Uterus (tissue), 4 donors: Measurements from ENCODE around the gene MEIS1. TPM values are rescaled to one million over a fixed set of nuclear protein-coding genes. Genes with fewer than 3 reads are reported as not detected.

ENCODE experiments used
- DNase-seq, 2 donors: peaks; one replicate each; pipeline ENCODE4 v3.0.0-alpha.2; 2019 to 2020
- H3K27ac ChIP-seq, 2 donors: fragments of 200-600 bp; sonication (generic); 1 replicate in 1 of 2; 2 replicates in 1 of 2; pipeline ENCODE4 v1.5.1; 2016 to 2018
- H3K27me3 ChIP-seq, 2 donors: fragments of 200-600 bp; sonication (generic); one replicate each; pipeline ENCODE4 v1.5.1; 2018 to 2019; ENCODE audit warnings: control low read depth in 1 of 2
- H3K36me3 ChIP-seq, 2 donors: fragments of 200-600 bp; sonication (generic); one replicate each; pipeline ENCODE4 v1.5.1; 2019; ENCODE audit warnings: control low read depth in 1 of 2
- H3K4me1 ChIP-seq, 2 donors: fragments of 200-600 bp; sonication (generic); one replicate each; pipeline ENCODE4 v1.5.1; 2018 to 2019; ENCODE audit warnings: control low read depth in 1 of 2
- H3K4me3 ChIP-seq, 2 donors: fragments of 200-600 bp; sonication (generic); 1 replicate in 1 of 2; 2 replicates in 1 of 2; pipeline ENCODE4 v1.5.1; 2018 to 2019; ENCODE audit warnings: mild to moderate bottlenecking in 1 of 2
- H3K9me3 ChIP-seq, 2 donors: fragments of 200-600 bp; sonication (generic); one replicate each; pipeline ENCODE4 v1.5.1; 2019; ENCODE audit warnings: control low read depth in 1 of 2
- POLR2A ChIP-seq, 2 donors: fragments of 450-650 bp; IDR thresholded peaks; one replicate each; pipeline ENCODE4 v1.6.1; 2016; ENCODE audit warnings: antibody characterized with exemption in 2 of 2, mild to moderate bottlenecking in 1 of 2, moderate library complexity in 1 of 2
- intact Hi-C: fragments of 100-400 bp; cut with DNase I; formaldehyde crosslinking; loops from one replicate; pipeline ENCODE4 v1.15.1; 2023; ENCODE audit warnings: low total_unique reads
- total RNA-seq, 4 donors: library from RNA; depleted of rRNA in 3 of 4; stranded (reverse); fragments of >200 nt in 3 of 4; gene quantifications; one replicate each; pipeline versions ENCODE4 v1.1.0 to v1.2.4, GENCODE V29; 2014 to 2023
- TF ChIP-seq, protein P1 (sequence below), 4 experiments: fragments of 200-600 bp in 2 of 4; fragments of 450-650 bp in 2 of 4; sonication (generic) in 2 of 4; IDR thresholded peaks; one replicate each; pipeline ENCODE4 v1.5.1; 2016 to 2019; ENCODE audit warnings: antibody characterized with exemption in 4 of 4, mild to moderate bottlenecking in 2 of 4, moderate library complexity in 1 of 4
- donor health status: DM: yes; HTN: yes; CAD: no.

Gene MEIS1
- total RNA-seq, 4 donors from 2014 or later, result 110 to 418 (median 233) TPM

GRCh38 chr2:66547118-66547517 is 112.2 kb downstream of the MEIS1 start:
- peak overlapping the region in 1 of 2 donors; percentile 4 for H3K27ac ChIP-seq
- H3K9me3 ChIP-seq, result no peaks in the 10 kb centered on the region
- no peaks in the 10 kb centered on the region for H3K27me3 ChIP-seq
- no peak overlapping the region for H3K4me3 ChIP-seq
- TF ChIP-seq, protein P1, sequence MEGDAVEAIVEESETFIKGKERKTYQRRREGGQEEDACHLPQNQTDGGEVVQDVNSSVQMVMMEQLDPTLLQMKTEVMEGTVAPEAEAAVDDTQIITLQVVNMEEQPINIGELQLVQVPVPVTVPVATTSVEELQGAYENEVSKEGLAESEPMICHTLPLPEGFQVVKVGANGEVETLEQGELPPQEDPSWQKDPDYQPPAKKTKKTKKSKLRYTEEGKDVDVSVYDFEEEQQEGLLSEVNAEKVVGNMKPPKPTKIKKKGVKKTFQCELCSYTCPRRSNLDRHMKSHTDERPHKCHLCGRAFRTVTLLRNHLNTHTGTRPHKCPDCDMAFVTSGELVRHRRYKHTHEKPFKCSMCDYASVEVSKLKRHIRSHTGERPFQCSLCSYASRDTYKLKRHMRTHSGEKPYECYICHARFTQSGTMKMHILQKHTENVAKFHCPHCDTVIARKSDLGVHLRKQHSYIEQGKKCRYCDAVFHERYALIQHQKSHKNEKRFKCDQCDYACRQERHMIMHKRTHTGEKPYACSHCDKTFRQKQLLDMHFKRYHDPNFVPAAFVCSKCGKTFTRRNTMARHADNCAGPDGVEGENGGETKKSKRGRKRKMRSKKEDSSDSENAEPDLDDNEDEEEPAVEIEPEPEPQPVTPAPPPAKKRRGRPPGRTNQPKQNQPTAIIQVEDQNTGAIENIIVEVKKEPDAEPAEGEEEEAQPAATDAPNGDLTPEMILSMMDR (IDR thresholded peaks at IDR 0.05), result no peak
- no peak for TF ChIP-seq POLR2A (IDR thresholded peaks at IDR 0.05)
- DNase-seq, result no peak
- peaks cover 13 to 15% of the 10 kb centered on the region in 2 donors for H3K4me1 ChIP-seq
- no peaks in the 10 kb centered on the region for H3K36me3 ChIP-seq
- intact Hi-C loops, result no loop called here

DNA sequence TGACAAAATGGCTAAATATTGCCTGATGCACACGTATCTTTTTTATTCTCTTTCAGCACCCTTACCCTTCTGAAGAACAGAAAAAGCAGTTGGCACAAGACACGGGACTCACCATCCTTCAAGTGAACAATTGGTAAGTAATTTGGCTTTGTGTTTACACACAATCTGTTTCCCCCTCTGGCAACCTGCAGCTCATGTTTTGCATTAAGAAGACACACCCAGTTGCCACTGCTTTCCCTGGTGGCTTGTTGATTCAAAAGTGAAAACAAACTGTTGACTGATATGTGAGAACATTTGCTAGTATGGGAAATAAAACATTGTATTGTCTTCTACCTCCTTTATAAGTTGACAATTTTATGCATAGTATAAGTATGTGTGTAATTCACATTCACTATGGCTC is 113.0 kb downstream of the MEIS1 start:
- Histone ChIP-seq H3K4me1 (peaks cover 13 to 15% of the 10 kb centered on the region in 2 donors), H3K9me3 (no peaks in the 10 kb centered on the region), H3K4me3 (no peak overlapping the region), H3K27me3 (no peaks in the 10 kb centered on the region), H3K27ac (peak overlapping the region in 1 of 2 donors; percentile 2), H3K36me3 (no peaks in the 10 kb centered on the region)
- TF ChIP-seq, protein P1 (IDR thresholded peaks at IDR 0.05), result no peak
- no peak for TF ChIP-seq POLR2A (IDR thresholded peaks at IDR 0.05)
- DNase-seq, result no peak
- intact Hi-C loops, result no loop called here

GRCh38 chr2:66548422-66548821 is 113.5 kb downstream of the MEIS1 start:
- Histone ChIP-seq H3K9me3 (no peaks in the 10 kb centered on the region), H3K27me3 (no peaks in the 10 kb centered on the region), H3K4me3 (no peak overlapping the region), H3K4me1 (peaks cover 9 to 15% of the 10 kb centered on the region in 2 donors), H3K27ac (no peak overlapping the region), H3K36me3 (no peaks in the 10 kb centered on the region)
- TF ChIP-seq, protein P1 (IDR thresholded peaks at IDR 0.05), result no peak
- no peak for TF ChIP-seq POLR2A (IDR thresholded peaks at IDR 0.05)
- DNase-seq, result no peak
- intact Hi-C loops, result no loop called here

DNA sequence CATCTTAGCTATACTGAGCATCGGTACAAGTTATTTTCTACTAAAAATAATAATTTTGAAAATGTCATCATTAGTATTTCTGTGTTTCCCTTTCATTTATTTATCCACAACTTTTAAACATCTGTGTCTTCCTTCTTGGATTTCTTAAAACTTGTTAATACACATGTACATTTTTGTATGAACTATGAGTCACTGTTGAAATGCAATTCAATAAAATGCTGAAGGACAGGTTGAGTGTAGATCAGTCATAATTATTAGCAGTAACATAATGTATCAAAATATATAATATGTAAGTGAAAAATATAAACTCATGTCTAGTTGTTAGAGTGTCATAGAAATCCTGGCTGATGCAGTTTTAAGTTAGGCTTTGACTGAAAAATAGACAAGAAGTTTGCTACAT is 115.9 kb downstream of the MEIS1 start:
- peaks cover 4 to 6% of the 10 kb centered on the region in 2 donors for H3K4me1 ChIP-seq
- intact Hi-C loops, result no loop called here

GRCh38 chr2:66553370-66553769 is 118.4 kb downstream of the MEIS1 start:
- no peaks in the 10 kb centered on the region for H3K27me3 ChIP-seq
- DNase-seq, result peak in 1 of 2 donors; percentile 61
- peaks cover under 1 to 7% of the 10 kb centered on the region in 2 donors for H3K4me1 ChIP-seq
- TF ChIP-seq, protein P1 (IDR thresholded peaks at IDR 0.05), result no peak
- no peak for TF ChIP-seq POLR2A (IDR thresholded peaks at IDR 0.05)
- intact Hi-C loops, result no loop called here
- no peaks in the 10 kb centered on the region for H3K9me3 ChIP-seq
- no peaks in the 10 kb centered on the region for H3K36me3 ChIP-seq
- H3K27ac ChIP-seq, result peak overlapping the region; percentile 10 to 79
- H3K4me3 ChIP-seq, result no peak overlapping the region

More for the DNA sequence above, 115.9 kb downstream of the MEIS1 start:
- no peak for DNase-seq
- no peak overlapping the region for H3K27ac ChIP-seq
- TF ChIP-seq, protein P1 (IDR thresholded peaks at IDR 0.05), result no peak
- TF ChIP-seq POLR2A (IDR thresholded peaks at IDR 0.05), result no peak
- H3K4me3 ChIP-seq, result no peak overlapping the region
- H3K27me3 ChIP-seq, result no peaks in the 10 kb centered on the region
- no peaks in the 10 kb centered on the region for H3K36me3 ChIP-seq
- no peaks in the 10 kb centered on the region for H3K9me3 ChIP-seq
